ENCODE data around the gene PHF12. TPM values are rescaled to one million over a fixed set of nuclear protein-coding genes. Genes with fewer than 3 reads are reported as not detected.
A peak's percentile ranks its signal among the peaks of the same experiment; 100 is the strongest.

PHF12 gene
- polyA plus RNA-seq (ENCODE audit: insufficient read length), result 57.6 TPM
- long read RNA-seq, donor 1, transcript PHF12-201 (9 exons, 2,957 nt), result major isoform, 5 of 23 reads
- long read RNA-seq, donor 1, partial matches to known transcripts, result 16 of 23 reads
- long read RNA-seq, donor 1, other reads (novel, unspliced or antisense), result 0 of 23 reads
- long read RNA-seq, donor 2, full-length matches to known transcripts, result 6 of 19 reads
- long read RNA-seq, donor 2, partial matches to known transcripts, result 13 of 19 reads
- long read RNA-seq, donor 2, other reads (novel, unspliced or antisense), result 0 of 19 reads
- long read RNA-seq, donor 3, partial matches to known transcripts, result 5 of 8 reads
- long read RNA-seq, donor 3, other reads (novel, unspliced or antisense), result 0 of 8 reads
- long read RNA-seq, donor 4, result 0 reads
- long read RNA-seq, donor 5, full-length matches to known transcripts, result 5 of 5 reads
- long read RNA-seq, donor 5, partial matches to known transcripts, result 0 of 5 reads
- long read RNA-seq, donor 5, other reads (novel, unspliced or antisense), result 0 of 5 reads
- long read RNA-seq, donor 6, full-length matches to known transcripts, result 6 of 17 reads
- long read RNA-seq, donor 6, partial matches to known transcripts, result 11 of 17 reads
- long read RNA-seq, donor 6, other reads (novel, unspliced or antisense), result 0 of 17 reads
- long read RNA-seq, donor 7, partial matches to known transcripts, result 12 of 18 reads
- long read RNA-seq, donor 7, other reads (novel, unspliced or antisense), result 0 of 18 reads
- long read RNA-seq, donor 8, result 0 reads

DNA sequence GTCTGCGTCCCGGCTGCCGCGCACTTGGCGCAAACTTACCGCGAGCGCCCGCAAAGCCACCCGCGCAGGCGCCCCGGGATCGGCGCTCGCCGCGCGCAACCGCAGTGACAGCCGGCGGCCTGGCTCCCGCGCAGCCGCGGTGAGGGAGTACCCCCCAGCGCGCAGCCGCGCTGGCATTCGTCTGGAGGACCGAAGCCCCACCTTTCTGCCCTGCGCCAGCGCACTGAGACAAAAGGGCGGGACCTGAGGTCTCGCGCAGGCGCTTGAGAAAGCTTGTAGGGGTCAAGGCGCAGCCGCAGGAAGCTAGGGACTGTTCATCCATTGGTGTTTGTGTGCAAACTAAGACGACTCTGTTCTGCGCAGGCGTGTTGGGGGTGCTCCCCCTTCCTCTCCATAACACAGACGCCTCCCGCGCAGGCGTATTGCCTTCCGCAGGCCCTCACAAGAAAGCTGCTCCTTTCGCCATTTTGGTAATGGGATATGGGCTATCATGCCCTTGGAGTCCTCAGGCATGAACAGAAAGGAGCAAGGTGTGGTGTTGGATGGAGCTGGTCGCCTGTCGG lies at the start of gene PHF12:
Gene PHF12 (minus strand): TSS at position 91 of the 563 bp plus-strand sequence. CDS start 558 bp downstream, outside the sequence.
- peak; percentile 100 for DNase-seq

DNA sequence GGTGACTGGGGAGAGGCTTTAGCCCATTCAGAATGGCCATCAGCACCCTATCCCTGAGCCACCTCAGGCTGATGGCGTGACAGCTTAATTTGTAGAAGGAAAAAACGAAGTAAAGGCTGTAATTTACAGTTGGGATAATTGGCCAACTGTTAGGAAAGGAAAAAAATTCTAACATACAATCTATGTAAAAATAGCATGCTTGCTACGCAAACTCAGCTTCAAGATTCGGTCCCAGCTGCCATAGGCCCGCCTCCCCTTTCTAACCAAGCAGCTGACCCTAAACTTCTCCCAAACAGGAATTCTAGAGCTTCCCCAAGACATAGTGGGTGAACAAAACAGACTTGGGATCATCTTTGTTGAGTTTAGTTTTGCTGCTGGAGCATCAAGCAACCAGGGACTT lies 49.7 kb upstream of the PHF12 start:
- DNase-seq, result no peak

DNA sequence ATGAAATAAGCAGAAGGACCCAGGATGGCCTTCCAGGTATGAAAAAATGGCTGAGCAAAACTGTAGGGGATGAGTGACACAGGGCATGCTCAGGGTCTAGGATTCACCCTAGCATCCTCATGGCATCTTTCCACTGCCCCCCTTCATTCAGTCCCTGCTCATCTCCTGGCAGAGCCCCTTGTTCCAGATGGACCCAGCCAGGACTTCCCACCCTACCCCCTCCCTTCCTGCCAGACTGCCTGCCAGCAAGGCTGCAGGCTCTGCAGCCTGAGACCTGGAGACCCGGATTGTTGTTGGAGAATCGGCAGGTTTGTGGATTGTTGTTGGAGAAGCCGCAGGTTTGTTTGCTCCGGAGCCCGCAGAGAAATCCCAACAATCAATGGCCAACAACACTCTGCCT lies 47.9 kb upstream of the PHF12 start:
- DNase-seq, result no peak

DNA sequence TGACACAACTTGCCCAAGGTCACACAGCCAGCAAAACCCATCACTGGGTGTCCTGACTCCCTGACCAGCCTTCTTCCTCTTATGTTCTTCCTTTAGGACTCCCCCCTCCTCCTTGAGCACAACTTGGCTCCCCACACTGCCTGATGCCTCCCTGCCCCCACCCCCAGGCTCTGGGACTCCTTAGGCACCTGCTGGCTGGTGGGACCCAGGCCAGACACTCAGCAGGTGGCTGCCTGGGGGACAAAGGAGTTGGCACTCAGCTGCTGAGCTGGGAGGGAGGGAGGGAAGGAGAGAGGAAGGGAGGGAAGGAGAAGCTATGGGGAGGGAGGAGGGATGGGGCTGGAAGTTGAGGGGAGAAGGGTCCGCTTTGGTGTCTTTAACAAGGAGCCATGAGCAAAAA lies 46.5 kb upstream of the PHF12 start:
- no peak for DNase-seq

DNA sequence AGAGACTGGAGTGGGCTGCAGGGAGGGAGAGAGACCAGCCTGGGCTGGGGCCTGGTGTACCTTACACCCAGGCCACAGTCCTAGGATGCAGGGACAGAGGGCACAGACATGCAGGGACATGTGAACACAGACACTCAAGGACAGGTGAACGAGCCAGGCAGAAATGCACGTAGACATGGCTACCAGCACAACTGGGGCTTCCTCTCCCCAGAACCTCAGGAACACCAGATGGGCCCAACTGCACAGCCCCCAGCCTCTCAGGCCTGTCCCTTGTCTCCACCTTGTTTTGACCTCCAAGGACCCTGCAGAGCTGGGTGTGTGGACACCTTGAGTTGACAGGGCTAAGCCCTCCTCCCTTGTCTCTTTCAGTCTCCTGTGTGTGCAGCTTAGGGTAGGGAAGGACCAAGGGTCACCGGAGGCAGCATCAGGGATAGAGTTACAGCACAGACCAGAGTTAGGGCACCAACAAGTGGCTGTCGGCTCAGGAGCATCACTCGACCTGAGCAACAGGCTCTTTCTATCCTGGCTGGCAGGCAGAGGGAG lies 45.3 kb upstream of the PHF12 start:
- DNase-seq, result no peak

DNA sequence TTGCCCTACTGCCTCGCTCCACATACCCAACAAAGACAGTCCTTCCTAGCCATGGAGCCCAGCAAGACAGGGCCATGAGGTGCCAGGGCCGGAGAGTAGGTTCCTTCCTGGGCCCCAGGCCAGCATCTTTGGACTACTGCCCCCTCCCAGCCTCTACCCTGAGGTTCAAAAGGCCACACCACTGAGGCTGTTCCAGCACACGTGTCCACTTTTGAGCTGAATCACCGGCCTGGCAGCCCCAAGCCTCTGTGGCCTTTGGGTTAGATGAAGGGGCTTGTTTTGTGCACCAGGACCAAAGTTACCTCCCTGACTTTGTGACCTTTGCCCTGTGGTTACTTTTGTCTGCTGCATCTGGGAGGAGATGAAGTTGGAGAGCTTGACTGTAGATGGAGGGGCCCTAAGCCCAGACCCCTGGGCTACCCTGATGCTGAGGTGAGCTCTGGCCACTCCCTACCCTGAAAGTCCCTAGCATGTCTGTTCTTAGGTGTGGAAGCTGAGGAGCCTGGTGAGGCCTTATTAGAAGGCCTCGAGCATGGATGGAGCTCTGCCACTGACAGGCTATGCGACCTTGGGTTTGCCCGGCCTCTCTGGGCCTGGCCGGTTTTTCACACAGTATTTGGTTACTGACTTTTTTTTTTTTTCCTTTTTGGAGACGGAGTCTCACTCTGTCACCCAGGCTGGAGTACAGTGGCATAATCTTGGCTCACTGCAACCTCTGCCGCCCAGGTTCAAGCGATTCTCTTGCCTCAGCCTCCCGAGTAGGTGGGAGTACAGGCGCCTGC lies 42.5 kb upstream of the PHF12 start:
- DNase-seq, result no peak

DNA sequence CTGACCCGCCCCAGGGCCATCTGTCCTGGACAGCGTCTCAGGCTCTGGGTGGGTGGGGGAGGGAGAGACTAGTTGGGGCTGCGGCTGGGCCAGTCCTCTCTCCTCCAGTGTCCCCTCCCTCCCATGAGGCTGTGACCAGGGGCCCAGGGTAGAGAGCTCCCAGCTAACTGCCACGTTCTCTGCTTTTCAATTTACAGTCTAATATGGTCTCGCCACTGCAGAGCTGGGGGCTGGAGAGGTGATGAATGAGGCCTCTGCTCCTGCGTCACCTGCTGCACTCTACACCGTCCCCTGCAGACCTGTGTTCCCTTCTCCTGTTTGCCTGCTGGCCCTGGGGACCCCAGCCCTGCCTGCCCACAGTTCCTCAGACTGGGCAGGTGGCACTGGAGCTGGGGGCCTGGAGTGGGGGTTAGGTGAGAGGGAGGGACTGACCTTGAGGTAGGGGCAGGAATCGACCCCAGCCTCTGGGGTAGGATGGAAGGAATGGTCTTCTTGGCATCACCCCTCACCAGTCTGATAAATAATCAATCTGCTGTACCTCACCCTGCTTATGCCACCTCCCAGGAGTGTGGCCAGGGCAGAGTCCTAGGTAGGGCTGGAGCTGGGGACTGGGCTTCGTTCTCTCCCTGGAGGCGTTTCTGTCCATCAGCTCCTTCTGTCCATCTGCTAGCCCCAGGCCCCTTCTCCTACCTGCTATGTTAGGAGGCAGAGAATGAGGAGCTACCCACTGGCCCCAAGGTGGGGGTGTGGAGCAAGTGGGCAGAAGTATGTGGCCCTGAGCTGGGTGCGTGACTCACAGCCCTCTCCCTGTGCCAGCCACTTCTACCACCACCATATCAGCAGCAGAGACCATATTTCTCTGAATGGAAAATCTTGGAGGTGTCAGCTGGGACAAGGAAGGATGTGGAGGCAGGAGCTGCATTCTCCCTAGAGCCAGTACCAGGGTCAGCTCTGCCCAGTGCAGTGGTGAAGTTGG lies 41.6 kb upstream of the PHF12 start:
- DNase-seq, result no peak

DNA sequence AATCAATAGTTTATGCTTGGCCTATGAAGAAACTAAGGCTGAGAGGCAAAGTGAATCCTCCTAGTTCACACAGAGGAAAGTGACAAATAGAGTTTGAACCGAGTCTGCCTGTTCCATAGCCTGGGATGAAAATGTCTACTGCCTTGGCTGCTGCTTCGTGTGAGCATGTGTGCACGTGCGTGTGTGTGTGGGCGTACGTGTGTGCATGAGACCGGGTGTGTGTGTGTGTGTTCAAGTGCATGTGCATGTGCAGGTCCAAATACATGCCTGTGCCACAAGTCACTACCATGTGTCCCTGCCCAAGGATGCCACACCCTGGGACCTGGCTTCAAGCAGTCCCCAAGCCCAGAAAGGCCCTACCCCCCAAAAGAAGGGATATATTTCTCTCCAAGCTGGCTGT lies 40.9 kb upstream of the PHF12 start:
- DNase-seq, result no peak

DNA sequence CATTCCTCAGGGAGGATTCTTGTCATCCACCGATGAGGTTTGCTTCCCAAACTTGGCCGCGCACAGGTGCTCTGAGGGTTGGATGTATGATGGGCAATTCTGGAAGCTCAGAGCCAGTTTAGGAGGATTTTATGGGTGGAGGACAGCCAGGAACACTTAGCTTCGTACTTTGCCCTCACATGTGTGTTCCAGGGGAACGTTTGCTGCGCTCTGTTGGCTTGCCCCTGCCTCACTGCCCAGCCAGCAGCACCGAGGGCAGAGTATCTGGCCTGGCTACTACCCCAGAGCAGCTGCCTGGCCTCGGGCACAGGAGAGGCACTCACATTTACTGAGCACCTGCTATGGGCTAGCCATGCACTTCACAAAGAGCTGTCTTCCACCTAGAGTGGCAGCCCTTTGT lies 40.5 kb upstream of the PHF12 start:
- DNase-seq, result no peak

DNA sequence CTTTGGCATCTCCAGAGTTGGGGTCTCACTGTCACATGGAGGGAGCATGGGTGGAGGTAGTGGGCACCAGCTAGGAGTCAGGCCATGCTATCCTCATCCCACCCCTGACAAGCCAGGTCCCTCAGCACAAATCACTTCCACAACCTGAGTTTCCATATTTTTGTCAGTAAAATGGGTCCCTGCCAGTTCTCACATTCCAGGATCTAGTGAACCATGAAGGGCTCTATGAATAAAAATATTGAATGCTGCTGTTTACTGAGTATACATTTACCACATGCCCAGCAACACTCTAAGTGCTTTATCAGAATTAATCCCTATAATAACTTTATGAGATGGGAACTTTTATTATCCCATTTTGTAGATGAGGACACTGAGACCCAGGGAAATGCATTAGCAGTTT lies 37.7 kb upstream of the PHF12 start:
- no peak for DNase-seq

DNA sequence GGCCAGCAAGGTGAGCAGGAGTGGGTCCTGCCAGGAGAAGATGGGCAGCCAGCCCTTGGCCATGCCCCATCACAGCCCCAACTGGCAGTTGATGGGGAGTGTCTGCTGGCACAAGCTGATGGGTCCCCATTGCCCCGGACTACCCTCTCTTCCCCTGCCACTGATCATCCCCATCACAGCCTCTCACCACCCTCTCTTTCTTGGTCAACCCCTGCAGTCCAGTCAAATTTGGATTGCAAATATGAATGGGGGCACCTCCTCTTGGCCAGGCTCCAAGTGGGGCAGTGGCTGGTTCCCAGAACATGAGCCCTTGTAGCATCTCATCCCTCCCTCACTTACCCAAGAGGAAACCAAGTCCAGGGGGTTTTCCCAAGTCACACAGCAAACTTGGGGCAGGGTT lies 37.2 kb upstream of the PHF12 start:
- no peak for DNase-seq

DNA sequence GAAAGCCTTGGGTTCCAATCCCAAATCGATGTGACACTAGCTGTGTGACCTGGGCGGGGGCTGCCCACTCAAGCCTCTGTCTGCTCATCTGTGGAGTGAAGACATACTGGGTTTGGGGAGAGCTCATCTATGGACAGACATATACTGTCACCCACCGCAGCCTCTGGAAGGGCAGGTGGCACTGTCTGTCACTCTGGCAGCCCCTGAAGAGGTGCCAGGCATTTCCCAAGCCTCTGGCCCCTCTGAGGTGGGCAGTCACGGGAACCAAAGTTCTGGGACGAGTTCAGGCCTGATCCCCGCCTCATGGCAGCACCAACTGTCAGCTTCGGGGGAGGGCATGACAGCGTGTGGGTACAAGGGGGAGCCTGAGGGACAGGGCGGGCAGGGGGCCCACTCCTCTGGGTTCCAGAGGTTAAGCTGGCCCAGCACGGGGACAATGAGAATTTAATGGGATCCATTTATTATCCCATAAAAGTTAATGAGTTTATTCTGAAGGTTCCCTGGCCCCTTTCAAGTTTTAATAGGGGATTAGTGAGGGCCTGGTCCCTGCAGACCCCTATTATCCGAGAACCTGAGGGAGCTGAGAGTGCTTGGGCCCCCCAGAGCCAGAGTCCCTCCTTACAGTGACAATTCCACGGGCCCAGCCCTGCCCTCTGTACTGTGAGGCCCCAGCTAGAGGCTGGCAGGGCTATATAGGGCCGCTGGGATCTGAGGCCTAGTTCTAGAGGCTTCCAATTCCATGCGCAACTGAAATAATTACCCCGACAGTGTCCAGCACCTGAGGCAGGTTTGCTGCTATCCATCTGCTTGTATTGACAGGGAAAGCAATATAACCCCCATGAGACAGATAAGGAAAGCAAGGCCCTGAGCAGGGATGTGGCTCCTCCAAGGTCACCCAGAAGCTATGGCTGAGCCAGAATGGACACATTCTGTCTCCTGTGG lies 35.7 kb upstream of the PHF12 start:
- no peak for DNase-seq

DNA sequence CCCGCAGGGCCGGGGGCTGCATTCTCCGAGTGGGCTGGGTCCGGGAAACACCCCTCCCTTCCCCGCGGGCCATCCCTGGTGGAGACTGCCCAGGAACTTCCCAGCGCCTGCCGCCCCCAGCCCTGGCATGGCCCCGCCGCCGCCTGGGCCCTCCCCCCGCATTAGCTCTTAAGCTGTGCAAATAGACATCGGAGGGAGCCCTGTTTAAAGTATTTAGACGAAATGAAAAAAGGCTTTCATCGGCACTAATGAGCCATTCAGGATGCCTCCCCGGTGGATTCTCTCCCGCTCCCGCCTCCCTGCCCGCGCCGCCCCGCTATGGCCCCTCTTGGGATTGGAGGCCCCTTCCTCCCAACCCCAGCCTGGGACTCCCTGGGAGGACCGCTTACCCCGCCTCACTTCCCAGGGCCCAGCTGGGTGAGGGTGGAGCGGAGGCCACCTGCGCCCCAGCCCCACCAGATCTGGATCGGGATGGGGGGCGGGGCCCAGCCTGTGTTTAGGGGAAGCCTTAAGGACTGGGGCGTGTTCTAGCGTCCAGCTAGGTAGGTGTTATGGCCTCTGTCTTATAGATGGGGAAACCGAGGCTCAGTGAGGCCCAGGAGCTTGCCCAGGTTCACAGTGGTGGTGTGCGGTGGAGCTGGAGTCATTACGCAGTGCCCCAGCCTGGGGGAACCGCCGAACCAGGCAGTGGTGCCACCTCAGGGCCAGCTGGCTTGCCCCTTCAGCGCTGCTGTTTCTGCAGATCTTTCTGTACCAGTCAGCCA lies 34.8 kb upstream of the PHF12 start:
- DNase-seq, result no peak

DNA sequence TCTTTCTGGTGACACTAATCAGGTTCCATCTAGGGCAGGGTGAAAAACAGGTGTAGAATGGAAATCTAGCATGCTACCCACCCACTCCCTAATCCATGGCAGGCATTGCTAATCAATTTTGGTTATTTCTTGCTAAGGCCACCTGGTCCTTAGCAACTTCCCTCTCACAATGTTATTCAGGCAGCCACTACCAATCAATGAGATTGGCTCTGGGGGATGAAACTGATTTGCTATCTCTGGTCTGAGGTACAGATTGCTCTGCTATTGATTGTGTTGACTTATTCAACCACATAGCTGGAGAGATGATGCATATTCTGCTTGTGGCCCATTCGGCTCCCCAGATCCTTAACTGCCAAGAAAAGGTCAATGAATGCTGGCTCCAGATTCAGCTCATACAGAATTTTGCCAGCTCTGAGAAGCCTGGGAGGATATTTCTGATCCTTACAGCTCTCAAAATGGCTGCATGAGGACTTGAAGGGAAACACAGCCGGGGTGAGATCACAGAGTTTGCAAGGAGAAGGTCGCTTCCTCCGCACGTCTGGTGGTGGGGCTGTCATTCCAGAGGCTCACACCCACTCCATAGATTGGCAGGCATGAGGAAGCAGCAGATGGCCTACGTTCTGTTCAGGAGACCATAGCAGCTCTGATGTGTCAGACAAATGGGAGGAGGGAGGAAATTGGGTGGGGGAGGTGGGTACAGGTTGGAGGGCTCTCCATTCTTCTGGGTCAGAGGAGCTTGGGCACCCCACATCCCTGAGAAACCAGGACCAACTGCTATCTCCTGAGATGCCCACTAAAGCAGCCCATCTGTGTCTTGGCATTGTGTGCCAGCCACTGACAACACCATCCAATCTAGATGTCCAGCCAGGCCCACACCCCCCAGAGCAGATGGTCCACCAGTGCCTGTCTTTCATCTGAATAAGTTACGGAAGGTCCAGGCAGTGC lies 32.2 kb upstream of the PHF12 start:
- DNase-seq, result no peak

DNA sequence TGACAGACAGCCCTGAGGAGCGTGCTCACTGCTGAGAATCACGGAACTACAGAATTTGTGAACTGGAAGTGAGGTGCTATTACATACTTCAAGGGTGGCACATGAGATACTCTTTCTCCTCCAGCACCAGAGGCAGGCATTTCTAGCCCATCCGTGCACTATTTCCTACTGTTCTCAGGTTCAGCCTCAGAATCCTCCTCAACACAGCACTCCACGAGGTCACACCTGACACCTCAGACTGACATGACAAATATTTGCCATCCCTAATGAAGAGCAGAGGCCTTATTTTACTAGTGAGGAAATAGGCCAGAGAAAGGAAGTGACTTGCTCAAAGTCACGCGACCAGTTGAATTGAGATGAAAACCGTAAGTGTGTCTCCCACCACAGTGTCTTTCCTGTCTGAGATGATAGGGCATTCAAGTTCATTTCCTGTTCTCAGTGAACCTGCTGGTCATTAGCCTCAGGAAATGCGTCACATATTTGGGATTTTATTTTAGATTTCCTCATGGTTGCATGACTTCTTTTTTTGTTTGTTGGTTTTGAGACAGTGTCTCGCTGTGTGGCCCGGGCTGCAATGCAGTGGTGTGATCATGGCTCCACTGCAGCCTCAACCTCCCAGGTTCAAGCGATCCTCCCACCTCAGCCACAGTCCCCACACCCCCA lies 30.9 kb upstream of the PHF12 start:
- no peak for DNase-seq

DNA sequence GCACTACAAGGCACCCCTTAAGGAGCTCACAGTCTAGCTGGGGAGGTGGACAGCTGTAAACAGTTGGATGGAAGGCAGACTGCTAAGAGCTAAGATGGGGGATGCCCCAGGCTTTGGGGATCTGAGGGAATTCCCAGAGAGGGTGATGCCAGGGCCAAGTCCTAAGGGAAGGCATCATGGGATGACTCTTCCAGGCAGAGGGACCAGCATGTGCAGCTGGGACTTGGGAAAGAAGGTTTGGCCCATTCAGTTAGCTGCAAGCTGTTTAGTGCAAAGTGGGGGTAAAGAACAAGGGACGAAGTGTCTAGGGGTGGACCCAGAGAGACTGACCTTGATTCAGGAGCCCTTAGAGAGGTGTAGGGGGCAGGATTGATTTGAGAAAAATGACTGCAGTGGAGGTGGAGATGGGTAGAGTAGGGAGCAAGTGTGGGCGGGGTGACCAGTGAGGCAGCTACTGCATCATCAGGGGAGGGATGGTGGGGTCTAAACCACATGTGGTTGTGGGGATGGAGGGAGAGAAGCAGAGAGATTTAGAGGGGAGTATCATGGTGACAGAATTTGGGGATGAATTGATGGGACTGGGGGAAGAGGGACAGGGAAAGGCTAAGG lies 27.1 kb upstream of the PHF12 start:
- DNase-seq, result no peak

Data from left kidney (tissue), 8 donors.